ENCODE results near the gene CFAP77. TPM values are rescaled to one million over a fixed set of nuclear protein-coding genes. Genes with fewer than 3 reads are reported as not detected.

CFAP77 gene
- total RNA-seq, 1 donor from 2014 or later: 1.8 TPM

DNA sequence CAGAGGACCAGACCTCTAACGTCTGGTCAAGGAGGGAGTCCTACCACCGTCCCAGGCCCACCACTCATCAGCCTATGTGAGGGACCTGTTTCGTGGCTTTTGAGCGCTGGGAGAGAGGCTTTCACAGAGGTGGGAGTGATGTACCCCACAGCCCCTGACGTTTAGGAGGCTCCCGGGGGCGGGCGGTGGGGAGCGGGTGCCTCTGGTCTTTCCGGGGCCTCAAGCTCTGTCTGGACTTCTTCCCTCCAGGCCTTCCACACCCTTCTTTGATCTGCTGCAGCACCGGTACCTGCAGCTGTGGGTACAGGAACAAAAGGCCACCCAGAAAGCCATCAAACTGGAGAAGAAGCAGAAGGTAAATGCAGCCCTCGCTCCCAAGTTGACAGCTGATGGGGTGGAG is 127.3 kb downstream of the CFAP77 start:
- Histone ChIP-seq H3K4me3 (no peak overlapping the region), H3K9ac (no peak overlapping the region), H3K4me1 (peaks cover 12% of the 10 kb centered on the region), H3F3A (ENCODE audit: low read depth) (peaks cover 5% of the 10 kb centered on the region), H3K27ac (no peak overlapping the region), H3K27me3 (no peaks in the 10 kb centered on the region), H3K9me3 (ENCODE audit: low read depth) (peaks cover 3% of the 10 kb centered on the region), H3K36me3 (no peaks in the 10 kb centered on the region), H4K20me1 (ENCODE audit: low read depth) (no peaks in the 10 kb centered on the region), H2AFZ (replicated peaks) (no peak overlapping the region), H3K4me2 (no peak overlapping the region), H3K79me2 (ENCODE audit: low read depth) (no peaks in the 10 kb centered on the region)
- no peak for TF ChIP-seq EZH2phosphoT487 (IDR thresholded peaks at IDR 0.05)
- TF ChIP-seq, protein P1, sequence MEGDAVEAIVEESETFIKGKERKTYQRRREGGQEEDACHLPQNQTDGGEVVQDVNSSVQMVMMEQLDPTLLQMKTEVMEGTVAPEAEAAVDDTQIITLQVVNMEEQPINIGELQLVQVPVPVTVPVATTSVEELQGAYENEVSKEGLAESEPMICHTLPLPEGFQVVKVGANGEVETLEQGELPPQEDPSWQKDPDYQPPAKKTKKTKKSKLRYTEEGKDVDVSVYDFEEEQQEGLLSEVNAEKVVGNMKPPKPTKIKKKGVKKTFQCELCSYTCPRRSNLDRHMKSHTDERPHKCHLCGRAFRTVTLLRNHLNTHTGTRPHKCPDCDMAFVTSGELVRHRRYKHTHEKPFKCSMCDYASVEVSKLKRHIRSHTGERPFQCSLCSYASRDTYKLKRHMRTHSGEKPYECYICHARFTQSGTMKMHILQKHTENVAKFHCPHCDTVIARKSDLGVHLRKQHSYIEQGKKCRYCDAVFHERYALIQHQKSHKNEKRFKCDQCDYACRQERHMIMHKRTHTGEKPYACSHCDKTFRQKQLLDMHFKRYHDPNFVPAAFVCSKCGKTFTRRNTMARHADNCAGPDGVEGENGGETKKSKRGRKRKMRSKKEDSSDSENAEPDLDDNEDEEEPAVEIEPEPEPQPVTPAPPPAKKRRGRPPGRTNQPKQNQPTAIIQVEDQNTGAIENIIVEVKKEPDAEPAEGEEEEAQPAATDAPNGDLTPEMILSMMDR (IDR thresholded peaks at IDR 0.05): no peak
- no peak for TF ChIP-seq EZH2 (IDR thresholded peaks at IDR 0.05)
- Mint-ChIP-seq H3K4me3 (no peak overlapping the region), H3K4me1 (peaks cover 10% of the 10 kb centered on the region), H3K27ac (no peak overlapping the region), H3K9me3 (peaks cover 15% of the 10 kb centered on the region), H3K36me3 (peaks cover 14% of the 10 kb centered on the region), H3K27me3 (ENCODE audit: insufficient read depth, low read depth) (peaks cover 2% of the 10 kb centered on the region)
- DNase-seq (ENCODE audit: low spot score): no peak

DNA sequence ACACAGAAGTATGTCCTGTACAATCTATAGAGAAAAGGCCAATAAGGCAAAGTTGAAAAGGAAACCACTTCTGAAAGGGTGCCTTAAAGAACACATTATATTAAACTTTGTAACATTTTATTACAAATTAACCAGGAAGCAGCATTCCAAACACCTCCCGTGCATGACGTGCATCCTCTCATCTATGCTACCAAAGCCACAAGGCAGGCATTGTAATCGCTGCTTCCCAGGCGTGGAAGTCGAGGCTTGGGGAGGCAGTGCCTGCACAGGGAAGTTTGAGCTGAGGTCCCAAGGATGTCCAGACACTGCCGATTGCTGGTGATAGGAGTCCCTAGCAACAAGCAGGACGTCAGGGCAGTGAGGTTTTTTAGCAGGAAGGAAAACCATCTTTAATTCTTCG is 128.1 kb downstream of the CFAP77 start:
- H3K9ac ChIP-seq: no peak overlapping the region
- no peaks in the 10 kb centered on the region for H3K36me3 ChIP-seq
- H3K27me3 ChIP-seq: no peaks in the 10 kb centered on the region
- Mint-ChIP-seq H3K27ac (no peak overlapping the region), H3K4me3 (no peak overlapping the region), H3K36me3 (peaks cover 10% of the 10 kb centered on the region), H3K4me1 (peaks cover 10% of the 10 kb centered on the region), H3K27me3 (ENCODE audit: insufficient read depth, low read depth) (peaks cover 2% of the 10 kb centered on the region), H3K9me3 (peaks cover 15% of the 10 kb centered on the region)
- H3K4me2 ChIP-seq: no peak overlapping the region
- H3K9me3 ChIP-seq (ENCODE audit: low read depth): peaks cover 3% of the 10 kb centered on the region
- H3K4me1 ChIP-seq: peaks cover 13% of the 10 kb centered on the region
- no peak overlapping the region for H3K4me3 ChIP-seq
- TF ChIP-seq EZH2 (IDR thresholded peaks at IDR 0.05) (no peak), EZH2phosphoT487 (IDR thresholded peaks at IDR 0.05) (no peak)
- TF ChIP-seq, protein P1 (IDR thresholded peaks at IDR 0.05): no peak
- DNase-seq (ENCODE audit: low spot score): no peak
- H4K20me1 ChIP-seq (ENCODE audit: low read depth): no peaks in the 10 kb centered on the region
- no peaks in the 10 kb centered on the region for H3F3A ChIP-seq (ENCODE audit: low read depth)
- no peak overlapping the region for H2AFZ ChIP-seq (replicated peaks)
- H3K79me2 ChIP-seq (ENCODE audit: low read depth): no peaks in the 10 kb centered on the region
- no peak overlapping the region for H3K27ac ChIP-seq

DNA sequence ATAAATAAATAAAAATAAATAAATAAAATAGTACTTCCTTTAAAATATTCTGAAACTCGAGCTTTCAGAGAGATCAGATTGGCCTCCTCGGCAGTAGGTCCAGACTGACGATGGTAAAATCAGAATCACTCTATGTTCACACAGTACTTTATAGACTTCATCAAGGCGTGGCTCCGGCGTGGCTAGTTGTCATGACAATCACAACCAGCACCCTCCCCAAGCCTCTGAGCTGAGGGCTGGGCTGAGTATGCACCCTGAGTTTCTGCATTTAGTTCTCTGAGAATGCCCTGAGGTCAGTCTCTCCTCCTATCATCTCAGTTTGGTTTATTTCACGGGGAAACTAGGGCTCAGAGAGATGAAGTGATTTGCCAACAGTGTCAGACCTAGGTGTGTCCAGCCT is 129.1 kb downstream of the CFAP77 start:
- Mint-ChIP-seq H3K27ac (no peak overlapping the region), H3K4me1 (peaks cover 15% of the 10 kb centered on the region), H3K27me3 (ENCODE audit: insufficient read depth, low read depth) (peaks cover 6% of the 10 kb centered on the region), H3K4me3 (no peak overlapping the region), H3K36me3 (peaks cover 10% of the 10 kb centered on the region), H3K9me3 (peaks cover 12% of the 10 kb centered on the region)
- no peak overlapping the region for H3K4me3 ChIP-seq
- H3K36me3 ChIP-seq: no peaks in the 10 kb centered on the region
- no peak overlapping the region for H3K9ac ChIP-seq
- no peaks in the 10 kb centered on the region for H3K27me3 ChIP-seq
- no peak for DNase-seq (ENCODE audit: low spot score)
- peaks cover 23% of the 10 kb centered on the region for H3K4me1 ChIP-seq
- peaks cover 3% of the 10 kb centered on the region for H3K9me3 ChIP-seq (ENCODE audit: low read depth)
- no peaks in the 10 kb centered on the region for H3K79me2 ChIP-seq (ENCODE audit: low read depth)
- TF ChIP-seq EZH2 (IDR thresholded peaks at IDR 0.05) (no peak), EZH2phosphoT487 (IDR thresholded peaks at IDR 0.05) (no peak)
- TF ChIP-seq, protein P1 (IDR thresholded peaks at IDR 0.05): no peak
- no peak overlapping the region for H3K27ac ChIP-seq
- no peak overlapping the region for H3K4me2 ChIP-seq
- no peak overlapping the region for H2AFZ ChIP-seq (replicated peaks)
- H3F3A ChIP-seq (ENCODE audit: low read depth): no peaks in the 10 kb centered on the region
- H4K20me1 ChIP-seq (ENCODE audit: low read depth): no peaks in the 10 kb centered on the region

Data from neural progenitor cell (in vitro differentiated cells).